Lower lobe of right lung (tissue), 2 donors: Measurements from ENCODE around the gene LCOR. TPM values are rescaled to one million over a fixed set of nuclear protein-coding genes. Genes with fewer than 3 reads are reported as not detected.

Source experiments
- ATAC-seq, 2 donors: fragments of 200-7000 bp; cut with Tn5 transposase; one replicate each; pipeline ENCODE4 v1.9.1; 2020 to 2022; ENCODE audit warnings: mild to moderate bottlenecking in 2 of 2, moderate library complexity in 2 of 2
- DNase-seq: peaks from one replicate; pipeline ENCODE4 v3.0.0-alpha.2; 2020
- H3K27ac ChIP-seq: fragments of 200-600 bp; one replicate; pipeline ENCODE4 v1.8.0; 2022
- H3K27me3 ChIP-seq: fragments of 200-600 bp; one replicate; pipeline ENCODE4 v1.8.0; 2022; ENCODE audit warnings: low read depth
- H3K36me3 ChIP-seq: fragments of 200-600 bp; one replicate; pipeline ENCODE4 v1.8.0; 2022; ENCODE audit warnings: mild to moderate bottlenecking
- H3K4me1 ChIP-seq: fragments of 200-600 bp; one replicate; pipeline ENCODE4 v1.8.0; 2022
- H3K4me3 ChIP-seq: fragments of 200-600 bp; one replicate; pipeline ENCODE4 v1.8.0; 2022; ENCODE audit warnings: mild to moderate bottlenecking
- H3K9me3 ChIP-seq: fragments of 200-600 bp; one replicate; pipeline ENCODE4 v1.8.0; 2022
- intact Hi-C: fragments of 100-400 bp; cut with DNase I; formaldehyde crosslinking; loops from one replicate; pipeline ENCODE4 v1.11.0; 2022
- total RNA-seq: library from RNA; stranded (reverse); fragmentation: NEBNext Ultra II Directional; extraction: Animal tissue kit (Norgen Biotek cat#: 25700); gene quantifications from one replicate; pipeline ENCODE4 v1.2.1, GENCODE V29; 2021
- TF ChIP-seq, protein P1 (sequence below): fragments of 200-600 bp; IDR thresholded peaks from one replicate; pipeline ENCODE4 v1.8.0; 2022; ENCODE audit warnings: antibody characterized with exemption, mild to moderate bottlenecking
- donor health status: DM: no; HTN: yes; CAD: no; lungs with severe emphysema.

The LCOR gene
- total RNA-seq, 1 donor from 2014 or later, result 34.7 TPM

DNA sequence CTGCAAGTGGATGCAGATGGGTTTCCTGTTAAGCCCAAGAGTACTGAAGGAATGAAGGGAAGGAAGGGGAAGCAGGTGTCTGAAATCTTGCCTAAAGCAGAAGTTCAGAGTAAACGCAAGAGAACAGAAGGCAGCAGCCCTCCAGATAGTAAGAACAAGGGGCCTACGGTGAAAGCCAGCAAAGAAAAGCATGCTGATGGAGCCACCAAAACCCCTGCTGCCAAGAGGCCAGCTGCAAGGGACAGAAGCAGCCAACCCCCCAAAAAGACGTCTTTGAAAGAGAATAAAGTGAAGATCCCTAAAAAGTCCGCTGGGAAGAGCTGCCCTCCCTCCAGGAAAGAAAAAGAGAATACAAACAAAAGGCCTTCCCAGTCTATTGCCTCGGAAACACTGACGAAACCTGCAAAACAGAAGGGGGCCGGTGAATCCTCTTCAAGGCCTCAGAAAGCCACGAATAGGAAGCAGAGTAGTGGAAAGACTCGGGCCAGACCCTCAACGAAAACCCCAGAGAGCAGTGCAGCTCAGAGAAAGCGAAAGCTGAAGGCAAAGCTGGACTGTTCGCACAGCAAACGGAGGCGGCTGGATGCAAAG is 152.5 kb downstream of the LCOR start:
- peak overlapping the region; percentile 14 for H3K4me3 ChIP-seq
- DNase-seq (no peak), ATAC-seq (peak in 1 of 2 donors; percentile 42)
- no peaks in the 10 kb centered on the region for H3K4me1 ChIP-seq
- no peaks in the 10 kb centered on the region for H3K9me3 ChIP-seq
- intact Hi-C loops, result no loop called here
- peaks cover 23% of the 10 kb centered on the region for H3K36me3 ChIP-seq
- H3K27me3 ChIP-seq, result no peaks in the 10 kb centered on the region
- no peak overlapping the region for H3K27ac ChIP-seq
- TF ChIP-seq, protein P1, sequence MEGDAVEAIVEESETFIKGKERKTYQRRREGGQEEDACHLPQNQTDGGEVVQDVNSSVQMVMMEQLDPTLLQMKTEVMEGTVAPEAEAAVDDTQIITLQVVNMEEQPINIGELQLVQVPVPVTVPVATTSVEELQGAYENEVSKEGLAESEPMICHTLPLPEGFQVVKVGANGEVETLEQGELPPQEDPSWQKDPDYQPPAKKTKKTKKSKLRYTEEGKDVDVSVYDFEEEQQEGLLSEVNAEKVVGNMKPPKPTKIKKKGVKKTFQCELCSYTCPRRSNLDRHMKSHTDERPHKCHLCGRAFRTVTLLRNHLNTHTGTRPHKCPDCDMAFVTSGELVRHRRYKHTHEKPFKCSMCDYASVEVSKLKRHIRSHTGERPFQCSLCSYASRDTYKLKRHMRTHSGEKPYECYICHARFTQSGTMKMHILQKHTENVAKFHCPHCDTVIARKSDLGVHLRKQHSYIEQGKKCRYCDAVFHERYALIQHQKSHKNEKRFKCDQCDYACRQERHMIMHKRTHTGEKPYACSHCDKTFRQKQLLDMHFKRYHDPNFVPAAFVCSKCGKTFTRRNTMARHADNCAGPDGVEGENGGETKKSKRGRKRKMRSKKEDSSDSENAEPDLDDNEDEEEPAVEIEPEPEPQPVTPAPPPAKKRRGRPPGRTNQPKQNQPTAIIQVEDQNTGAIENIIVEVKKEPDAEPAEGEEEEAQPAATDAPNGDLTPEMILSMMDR, result no peak

DNA sequence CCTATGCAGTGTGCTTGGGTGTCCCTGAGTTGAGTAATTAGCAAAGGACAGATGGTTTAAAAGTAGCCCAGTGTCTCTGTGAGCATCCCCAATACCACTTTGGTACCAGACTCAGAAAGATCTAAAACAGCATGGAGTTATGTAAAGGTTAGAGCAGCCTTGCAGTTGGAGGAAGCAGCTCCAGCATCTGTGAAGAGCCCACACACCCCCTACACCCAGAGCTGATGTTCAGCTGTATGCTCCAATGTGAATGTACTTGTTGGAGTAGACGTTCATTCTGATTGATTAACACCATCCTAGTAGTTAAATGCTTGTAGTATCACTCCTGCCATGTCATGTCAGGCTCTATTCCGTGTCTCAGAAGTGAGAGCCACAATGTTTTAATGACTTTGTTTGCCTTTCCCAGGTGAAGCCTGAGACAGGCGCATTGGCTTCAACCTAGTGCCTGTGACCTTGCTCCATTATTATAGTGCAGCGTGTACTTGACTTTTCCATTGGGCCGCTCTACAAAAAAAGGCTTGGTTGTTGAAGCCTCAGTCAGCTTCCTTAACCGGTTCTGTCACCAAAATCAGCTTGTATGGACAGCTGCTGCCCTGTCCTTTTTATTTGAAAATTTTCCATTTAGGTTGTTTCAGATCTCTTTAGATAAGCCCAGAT is 154.2 kb downstream of the LCOR start:
- Histone ChIP-seq H3K27me3 (no peaks in the 10 kb centered on the region), H3K4me3 (no peak overlapping the region), H3K9me3 (no peaks in the 10 kb centered on the region), H3K36me3 (peaks cover 12% of the 10 kb centered on the region), H3K4me1 (no peaks in the 10 kb centered on the region), H3K27ac (no peak overlapping the region)
- TF ChIP-seq, protein P1, result no peak
- intact Hi-C loops, result no loop called here
- DNase-seq (no peak), ATAC-seq (no peak)

DNA sequence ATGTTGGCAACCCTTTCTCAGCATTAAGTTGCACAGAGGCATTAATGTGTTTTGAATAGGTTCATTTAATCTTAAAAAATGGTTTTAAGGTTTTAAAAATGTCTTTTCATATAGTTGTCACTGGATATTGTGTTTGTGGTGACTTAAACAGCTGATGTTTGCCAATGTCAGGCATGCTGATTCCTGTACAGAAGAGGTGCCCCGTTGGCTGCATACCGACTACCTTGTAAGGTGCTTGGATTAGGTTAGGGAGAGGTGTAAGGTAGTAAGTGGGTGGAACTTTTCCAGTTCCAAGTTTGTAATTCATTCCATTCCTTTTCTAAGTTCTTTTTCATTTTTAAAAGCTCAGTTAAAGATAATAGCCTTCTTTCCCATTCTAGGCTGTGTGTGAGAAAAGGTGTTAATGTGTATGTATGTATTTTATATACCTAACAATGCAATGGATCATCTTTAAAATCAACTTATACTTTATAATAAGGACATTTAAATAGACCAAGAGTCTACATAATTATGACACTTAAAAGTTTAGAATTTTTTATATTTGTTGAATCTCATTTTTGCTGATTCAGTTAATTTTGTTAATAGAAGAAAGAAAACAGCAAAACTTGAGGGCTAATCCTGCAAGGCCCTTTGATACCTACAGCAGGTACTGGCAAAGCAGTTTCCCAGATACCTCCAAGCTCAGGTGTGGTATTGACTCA is 155.2 kb downstream of the LCOR start:
- TF ChIP-seq, protein P1, result no peak
- DNase-seq, result no peak
- no peaks in the 10 kb centered on the region for H3K4me1 ChIP-seq
- H3K9me3 ChIP-seq, result no peaks in the 10 kb centered on the region
- no peak overlapping the region for H3K4me3 ChIP-seq
- no peak overlapping the region for H3K27ac ChIP-seq
- H3K27me3 ChIP-seq, result no peaks in the 10 kb centered on the region
- intact Hi-C loops, result no loop called here
- ATAC-seq, result no peak
- H3K36me3 ChIP-seq, result peaks cover 2% of the 10 kb centered on the region

DNA sequence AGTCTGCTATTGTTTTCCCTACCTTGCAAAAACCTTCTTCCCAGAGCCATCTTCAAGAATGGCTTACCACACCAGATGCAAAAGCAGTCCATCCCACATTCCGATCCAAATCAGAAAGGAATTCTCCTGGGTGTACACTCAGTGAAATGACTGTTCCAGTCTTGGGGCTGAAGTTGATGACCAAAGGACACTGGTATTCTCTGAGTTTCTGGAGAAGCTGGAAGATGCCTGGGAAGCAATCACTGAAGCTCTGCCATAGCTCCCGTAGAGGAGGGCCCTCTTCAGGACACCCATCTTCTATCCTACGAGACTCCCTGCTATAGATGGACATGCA is 155.7 kb downstream of the LCOR start:
- no peak overlapping the region for H3K27ac ChIP-seq
- ATAC-seq, result no peak
- no peaks in the 10 kb centered on the region for H3K9me3 ChIP-seq
- H3K27me3 ChIP-seq, result no peaks in the 10 kb centered on the region
- no peak overlapping the region for H3K4me3 ChIP-seq
- no peak for DNase-seq
- intact Hi-C loops, result no loop called here
- H3K36me3 ChIP-seq, result no peaks in the 10 kb centered on the region
- no peaks in the 10 kb centered on the region for H3K4me1 ChIP-seq
- TF ChIP-seq, protein P1, result no peak

DNA sequence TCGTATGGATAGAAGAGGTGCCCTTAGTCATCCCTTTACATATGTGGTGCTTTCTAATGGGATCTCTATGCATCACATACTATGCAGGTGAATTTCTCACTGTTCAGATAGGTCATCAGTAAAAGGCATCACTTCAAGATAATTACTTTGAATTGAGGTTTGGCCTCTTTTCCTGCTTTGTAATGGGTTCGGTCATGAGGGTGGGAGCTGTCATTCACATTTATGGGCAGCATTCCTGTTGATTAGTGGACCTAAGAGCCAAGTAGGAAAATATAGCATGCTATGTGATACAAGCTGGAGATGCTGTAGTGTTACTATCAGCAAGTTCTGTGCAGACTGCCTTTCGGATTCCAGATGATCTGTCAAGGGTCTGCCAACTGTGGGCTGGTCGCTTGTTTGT is 156.3 kb downstream of the LCOR start:
- Histone ChIP-seq H3K27me3 (no peaks in the 10 kb centered on the region), H3K27ac (no peak overlapping the region), H3K4me1 (no peaks in the 10 kb centered on the region), H3K36me3 (no peaks in the 10 kb centered on the region), H3K9me3 (no peaks in the 10 kb centered on the region), H3K4me3 (no peak overlapping the region)
- TF ChIP-seq, protein P1, result no peak
- DNase-seq (no peak), ATAC-seq (no peak)
- intact Hi-C loops, result no loop called here
